PC-9 (cell line): ENCODE data around the gene ST6GALNAC3. TPM values are rescaled to one million over a fixed set of nuclear protein-coding genes. Genes with fewer than 3 reads are reported as not detected.

Experiments used
- BruUV-seq: library from RNA; stranded (reverse); fragments of 400-500 nt; replicated peaks from 2 replicates; lab custom pipeline; 2021; lab: Mats Ljungman, UMichigan
- CTCF ChIA-PET: fragments of 300-600 bp; sonication (Branson Sonifier 250); formaldehyde crosslinking; loops from one replicate; lab custom pipeline; 2022; ENCODE audit warnings: antibody characterized with exemption; lab: Charles Lee
- POLR2A ChIA-PET: fragments of 300-600 bp; sonication (Branson Sonifier 250); formaldehyde crosslinking; loops from one replicate; lab custom pipeline; 2022; ENCODE audit warnings: antibody characterized with exemption; ENCODE audit not compliant: unreplicated experiment; lab: Charles Lee
- DNase-seq, 2 experiments: peaks; one replicate each; pipeline versions ENCODE4 v3.0.0 to v3.0.0-alpha.2; 2015 to 2022; ENCODE audit warnings: mixed read lengths in 1 of 2
- H2AFZ ChIP-seq: fragments of 200-600 bp; sonication (generic); 2 replicates; pipeline ENCODE4 v1.8.1; 2017; ENCODE audit warnings: antibody characterized with exemption
- H3F3A ChIP-seq: fragments of 200-600 bp; sonication (generic); 2 replicates; pipeline ENCODE4 v1.8.1; 2017; ENCODE audit warnings: antibody characterized with exemption, mild to moderate bottlenecking, low read depth; ENCODE audit not compliant: insufficient read depth
- H3K27ac ChIP-seq: fragments of 200-600 bp; sonication (generic); 2 replicates; pipeline ENCODE4 v1.6.1; 2016; ENCODE audit warnings: mixed run types
- H3K27me3 ChIP-seq: fragments of 200-600 bp; sonication (generic); 2 replicates; pipeline ENCODE4 v1.6.1; 2016; ENCODE audit warnings: low read depth, mixed run types; ENCODE audit not compliant: insufficient read depth
- H3K36me3 ChIP-seq: fragments of 200-600 bp; sonication (generic); 2 replicates; pipeline ENCODE4 v1.6.1; 2016; ENCODE audit warnings: low read depth, mixed run types
- H3K4me1 ChIP-seq: fragments of 200-600 bp; sonication (generic); replicated peaks from 2 replicates; pipeline ENCODE4 v1.6.1; 2016; ENCODE audit warnings: mixed run types; ENCODE audit not compliant: insufficient read depth
- H3K4me2 ChIP-seq: fragments of 200-600 bp; sonication (generic); 2 replicates; pipeline ENCODE4 v1.6.1; 2017; ENCODE audit warnings: mixed run types
- H3K4me3 ChIP-seq: fragments of 200-600 bp; sonication (generic); 2 replicates; pipeline ENCODE4 v1.6.1; 2016; ENCODE audit warnings: mixed run types
- H3K79me2 ChIP-seq: fragments of 200-600 bp; sonication (generic); 2 replicates; pipeline ENCODE4 v1.6.1; 2017; ENCODE audit warnings: low read depth, mixed run types
- H3K9me2 ChIP-seq: fragments of 200-600 bp; sonication (generic); 2 replicates; pipeline ENCODE4 v1.8.1; 2017; ENCODE audit warnings: mild to moderate bottlenecking; ENCODE audit not compliant: insufficient read depth
- H3K9me3 ChIP-seq: fragments of 200-600 bp; sonication (generic); 2 replicates; pipeline ENCODE4 v1.8.1; 2016; ENCODE audit warnings: low read depth; ENCODE audit not compliant: insufficient read depth
- H4K20me1 ChIP-seq: fragments of 200-600 bp; sonication (generic); 2 replicates; pipeline ENCODE4 v1.8.1; 2017; ENCODE audit not compliant: insufficient read depth
- EZH2 ChIP-seq: fragments of 200-600 bp; sonication (generic); IDR thresholded peaks from 2 replicates; pipeline ENCODE4 v1.8.0; 2017; ENCODE audit warnings: antibody characterized with exemption, low read depth
- intact Hi-C: fragments of 100-400 bp; cut with micrococcal nuclease; formaldehyde crosslinking; loops from one replicate; pipeline ENCODE4 v1.10.0; 2022; ENCODE audit not compliant: unreplicated experiment
- total RNA-seq: library from RNA; stranded (reverse); gene quantifications from 2 replicates; pipeline ENCODE4 v1.2.3, GENCODE V29; 2021
- TF ChIP-seq, protein P1 (sequence below): fragments of 200-600 bp; sonication (generic); conservative IDR thresholded peaks from 2 replicates; pipeline ENCODE4 v1.6.1; 2017; ENCODE audit warnings: mixed run types, antibody characterized with exemption, mild to moderate bottlenecking, moderate library complexity

The ST6GALNAC3 gene
- total RNA-seq, 1 experiment from 2014 or later = 0.04 TPM

GRCh38 chr1:76161451-76161850 lies 86.9 kb downstream of the ST6GALNAC3 start:
- H3K27ac ChIP-seq = no peak overlapping the region
- H3K36me3 ChIP-seq = no peaks in the 10 kb centered on the region
- TF ChIP-seq, protein P1, sequence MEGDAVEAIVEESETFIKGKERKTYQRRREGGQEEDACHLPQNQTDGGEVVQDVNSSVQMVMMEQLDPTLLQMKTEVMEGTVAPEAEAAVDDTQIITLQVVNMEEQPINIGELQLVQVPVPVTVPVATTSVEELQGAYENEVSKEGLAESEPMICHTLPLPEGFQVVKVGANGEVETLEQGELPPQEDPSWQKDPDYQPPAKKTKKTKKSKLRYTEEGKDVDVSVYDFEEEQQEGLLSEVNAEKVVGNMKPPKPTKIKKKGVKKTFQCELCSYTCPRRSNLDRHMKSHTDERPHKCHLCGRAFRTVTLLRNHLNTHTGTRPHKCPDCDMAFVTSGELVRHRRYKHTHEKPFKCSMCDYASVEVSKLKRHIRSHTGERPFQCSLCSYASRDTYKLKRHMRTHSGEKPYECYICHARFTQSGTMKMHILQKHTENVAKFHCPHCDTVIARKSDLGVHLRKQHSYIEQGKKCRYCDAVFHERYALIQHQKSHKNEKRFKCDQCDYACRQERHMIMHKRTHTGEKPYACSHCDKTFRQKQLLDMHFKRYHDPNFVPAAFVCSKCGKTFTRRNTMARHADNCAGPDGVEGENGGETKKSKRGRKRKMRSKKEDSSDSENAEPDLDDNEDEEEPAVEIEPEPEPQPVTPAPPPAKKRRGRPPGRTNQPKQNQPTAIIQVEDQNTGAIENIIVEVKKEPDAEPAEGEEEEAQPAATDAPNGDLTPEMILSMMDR = no peak
- no peak for TF ChIP-seq EZH2
- H2AFZ ChIP-seq = no peak overlapping the region
- H3K4me2 ChIP-seq = no peak overlapping the region
- H3K9me2 ChIP-seq = no peaks in the 10 kb centered on the region
- intact Hi-C loops = no loop called here
- H3K4me3 ChIP-seq = no peak overlapping the region
- POLR2A ChIA-PET = interaction anchor here (0.6 kb wide), 2 partner anchors 200 to 1462 kb away, joined by 5 read pairs; no protein-coding TSS in a partner anchor
- DNase-seq = no peak
- H4K20me1 ChIP-seq = no peaks in the 10 kb centered on the region
- no peaks in the 10 kb centered on the region for H3K79me2 ChIP-seq
- no peaks in the 10 kb centered on the region for H3F3A ChIP-seq
- CTCF ChIA-PET = no interaction called here
- no peaks in the 10 kb centered on the region for H3K27me3 ChIP-seq
- BruUV-seq = no TSS peak
- H3K9me3 ChIP-seq = no peaks in the 10 kb centered on the region; the same call in 1 of the 2 replicates
- no peaks in the 10 kb centered on the region for H3K4me1 ChIP-seq

GRCh38 chr1:76162254-76162653 lies 87.7 kb downstream of the ST6GALNAC3 start:
- H3K9me2 ChIP-seq = no peaks in the 10 kb centered on the region
- H3K4me3 ChIP-seq = no peak overlapping the region
- ChIA-PET POLR2A (no interaction called here), CTCF (no interaction called here)
- H2AFZ ChIP-seq = no peak overlapping the region
- H3K27ac ChIP-seq = no peak overlapping the region
- no TSS peak for BruUV-seq
- no peaks in the 10 kb centered on the region for H3K27me3 ChIP-seq
- no peak for DNase-seq
- H3K36me3 ChIP-seq = no peaks in the 10 kb centered on the region
- no peak overlapping the region for H3K4me2 ChIP-seq
- TF ChIP-seq, protein P1 = no peak
- no peak for TF ChIP-seq EZH2
- no peaks in the 10 kb centered on the region for H3F3A ChIP-seq
- H3K9me3 ChIP-seq = no peaks in the 10 kb centered on the region; the same call in 1 of the 2 replicates
- no peaks in the 10 kb centered on the region for H4K20me1 ChIP-seq
- no peaks in the 10 kb centered on the region for H3K4me1 ChIP-seq
- no peaks in the 10 kb centered on the region for H3K79me2 ChIP-seq
- intact Hi-C loops = no loop called here

- Histone ChIP-seq H3F3A (no peaks in the 10 kb centered on the region), H3K4me3 (no peak overlapping the region), H4K20me1 (no peaks in the 10 kb centered on the region), H3K79me2 (no peaks in the 10 kb centered on the region), H3K9me3 (no peaks in the 10 kb centered on the region; the same call in 1 of the 2 replicates), H2AFZ (no peak overlapping the region), H3K4me1 (no peaks in the 10 kb centered on the region), H3K4me2 (no peak overlapping the region), H3K9me2 (no peaks in the 10 kb centered on the region), H3K36me3 (no peaks in the 10 kb centered on the region), H3K27me3 (no peaks in the 10 kb centered on the region), H3K27ac (no peak overlapping the region)
- DNase-seq = no peak
- no TSS peak for BruUV-seq
- intact Hi-C loops = no loop called here
- ChIA-PET CTCF (no interaction called here), POLR2A (no interaction called here)
- no peak for TF ChIP-seq EZH2
- TF ChIP-seq, protein P1 = no peak
Measured at GRCh38 chr1:76164165-76164564, 89.6 kb downstream of the ST6GALNAC3 start.
